Measurements from ENCODE around the gene TDRD3. TPM values are rescaled to one million over a fixed set of nuclear protein-coding genes. Genes with fewer than 3 reads are reported as not detected.

Gene TDRD3
- total and polyA plus RNA-seq, 2 donors from 2014 or later = 14.9 to 42.2 TPM

GRCh38 chr13:60379837-60380565 lies 17.0 kb upstream of the TDRD3 start:
- no peak for FAIRE-seq

DNA sequence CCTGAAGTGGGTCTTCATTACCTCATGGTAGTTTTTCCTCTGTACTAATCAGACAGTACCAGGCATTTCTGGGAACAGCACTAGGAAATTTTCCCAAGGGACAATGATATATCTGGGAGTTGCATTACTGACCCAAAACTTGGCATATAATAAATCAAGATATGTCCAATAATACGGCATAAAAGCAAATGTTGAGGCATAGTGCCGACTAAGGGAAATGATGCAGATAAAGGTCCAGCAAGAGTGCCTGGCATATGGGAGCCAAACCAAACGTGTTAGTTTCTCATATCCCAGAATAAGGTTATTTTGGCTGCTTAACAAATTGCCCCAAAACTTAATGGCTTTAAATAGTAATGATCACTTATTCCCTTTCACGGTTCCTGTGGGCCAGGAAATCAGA lies 12.1 kb upstream of the TDRD3 start:
- no peaks in the 10 kb centered on the region for H3K4me1 ChIP-seq (ENCODE audit: control insufficient read depth in 2 of 3, insufficient read depth in 2 of 3, low read depth in 1 of 3, low read length in 3 of 3)
- intact Hi-C loops (cut with DNase I) = no loop called here
- H3K27ac ChIP-seq (ENCODE audit: low read depth in 2 of 2, low read length in 2 of 2) = no peak overlapping the region
- H3K9me3 ChIP-seq (ENCODE audit: control insufficient read depth in 2 of 3, insufficient read depth in 1 of 3, low read length in 3 of 3) = no peaks in the 10 kb centered on the region
- TF ChIP-seq, protein P1, sequence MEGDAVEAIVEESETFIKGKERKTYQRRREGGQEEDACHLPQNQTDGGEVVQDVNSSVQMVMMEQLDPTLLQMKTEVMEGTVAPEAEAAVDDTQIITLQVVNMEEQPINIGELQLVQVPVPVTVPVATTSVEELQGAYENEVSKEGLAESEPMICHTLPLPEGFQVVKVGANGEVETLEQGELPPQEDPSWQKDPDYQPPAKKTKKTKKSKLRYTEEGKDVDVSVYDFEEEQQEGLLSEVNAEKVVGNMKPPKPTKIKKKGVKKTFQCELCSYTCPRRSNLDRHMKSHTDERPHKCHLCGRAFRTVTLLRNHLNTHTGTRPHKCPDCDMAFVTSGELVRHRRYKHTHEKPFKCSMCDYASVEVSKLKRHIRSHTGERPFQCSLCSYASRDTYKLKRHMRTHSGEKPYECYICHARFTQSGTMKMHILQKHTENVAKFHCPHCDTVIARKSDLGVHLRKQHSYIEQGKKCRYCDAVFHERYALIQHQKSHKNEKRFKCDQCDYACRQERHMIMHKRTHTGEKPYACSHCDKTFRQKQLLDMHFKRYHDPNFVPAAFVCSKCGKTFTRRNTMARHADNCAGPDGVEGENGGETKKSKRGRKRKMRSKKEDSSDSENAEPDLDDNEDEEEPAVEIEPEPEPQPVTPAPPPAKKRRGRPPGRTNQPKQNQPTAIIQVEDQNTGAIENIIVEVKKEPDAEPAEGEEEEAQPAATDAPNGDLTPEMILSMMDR (IDR thresholded peaks at IDR 0.05; ENCODE audit: borderline replicate concordance, extremely low read depth, insufficient read depth) = no peak
- DNase-seq (no peak), FAIRE-seq (no peak)
- no peaks in the 10 kb centered on the region for H3K27me3 ChIP-seq (ENCODE audit: control insufficient read depth, insufficient read depth, low read length)
- H3K36me3 ChIP-seq (ENCODE audit: control insufficient read depth in 2 of 3, insufficient read depth in 3 of 3, low read length in 3 of 3) = no peaks in the 10 kb centered on the region
- no peak overlapping the region for H3K9ac ChIP-seq (ENCODE audit: low read length in 3 of 3)
- no peak overlapping the region for H3K4me3 ChIP-seq (ENCODE audit: low read length in 3 of 3)

More at GRCh38 chr13:60379837-60380565, 17.0 kb upstream of the TDRD3 start:
- TF ChIP-seq, protein P1 (IDR thresholded peaks at IDR 0.05; ENCODE audit: borderline replicate concordance, extremely low read depth, insufficient read depth) = no peak
- Histone ChIP-seq H3K9me3 (ENCODE audit: control insufficient read depth in 2 of 3, insufficient read depth in 1 of 3, low read length in 3 of 3) (no peaks in the 10 kb centered on the region), H3K4me1 (ENCODE audit: control insufficient read depth in 2 of 3, insufficient read depth in 2 of 3, low read depth in 1 of 3, low read length in 3 of 3) (no peaks in the 10 kb centered on the region), H3K9ac (ENCODE audit: low read length in 3 of 3) (no peak overlapping the region), H3K36me3 (ENCODE audit: control insufficient read depth in 2 of 3, insufficient read depth in 3 of 3, low read length in 3 of 3) (no peaks in the 10 kb centered on the region), H3K27ac (ENCODE audit: low read depth in 2 of 2, low read length in 2 of 2) (no peak overlapping the region), H3K27me3 (ENCODE audit: control insufficient read depth, insufficient read depth, low read length) (no peaks in the 10 kb centered on the region), H3K4me3 (ENCODE audit: low read length in 3 of 3) (no peak overlapping the region)
- peak in 1 of 5 donors; percentile 6 for DNase-seq
- intact Hi-C loops (cut with DNase I) = no loop called here

DNA sequence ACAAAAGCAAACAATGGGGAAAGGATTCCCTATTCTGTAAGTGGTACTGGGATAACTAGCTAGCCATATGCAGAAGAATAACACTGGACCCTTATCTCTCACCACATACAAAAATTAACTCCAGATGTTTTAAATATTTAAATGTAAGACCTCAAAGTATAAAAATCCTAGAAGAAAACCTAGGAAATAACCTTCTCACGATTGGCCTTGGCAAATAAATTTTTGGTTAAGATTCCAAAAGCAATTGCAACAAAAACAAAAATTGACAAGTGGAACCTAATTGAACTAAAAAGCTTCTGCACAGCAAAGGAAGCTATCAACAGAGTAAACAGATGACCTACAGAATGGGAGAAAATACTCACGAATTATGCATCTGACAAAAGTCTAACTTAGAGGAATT lies 10.8 kb upstream of the TDRD3 start:
- no peak for FAIRE-seq
- Histone ChIP-seq H3K36me3 (ENCODE audit: control insufficient read depth in 2 of 3, insufficient read depth in 3 of 3, low read length in 3 of 3) (no peaks in the 10 kb centered on the region), H3K27ac (ENCODE audit: low read depth in 2 of 2, low read length in 2 of 2) (no peak overlapping the region), H3K4me3 (ENCODE audit: low read length in 3 of 3) (no peak overlapping the region), H3K27me3 (ENCODE audit: control insufficient read depth, insufficient read depth, low read length) (no peaks in the 10 kb centered on the region), H3K9ac (ENCODE audit: low read length in 3 of 3) (no peak overlapping the region), H3K4me1 (ENCODE audit: control insufficient read depth in 2 of 3, insufficient read depth in 2 of 3, low read depth in 1 of 3, low read length in 3 of 3) (no peaks in the 10 kb centered on the region), H3K9me3 (ENCODE audit: control insufficient read depth in 2 of 3, insufficient read depth in 1 of 3, low read length in 3 of 3) (no peaks in the 10 kb centered on the region)
- DNase-seq = no peak
- TF ChIP-seq, protein P1 (IDR thresholded peaks at IDR 0.05; ENCODE audit: borderline replicate concordance, extremely low read depth, insufficient read depth) = no peak
- intact Hi-C loops (cut with DNase I) = no loop called here

Data from kidney (tissue), 14 donors.